Activated B cell treated with CpG ODN at 0.5 μM for 24 hours (primary cell): ENCODE data around the gene RPN2. TPM values are rescaled to one million over a fixed set of nuclear protein-coding genes. Genes with fewer than 3 reads are reported as not detected.

Source experiments
- ATAC-seq: fragments of 200-7000 bp; cut with Tn5 transposase; one replicate; pipeline ENCODE4 v1.10.0; 2021; ENCODE audit warnings: low read depth, mild to moderate bottlenecking, moderate library complexity
- CTCF ChIA-PET: fragments of 350-600 bp; sonication (Branson Sonifier 250); formaldehyde crosslinking; loops from one replicate; lab custom pipeline; 2021; ENCODE audit warnings: antibody characterized with exemption; lab: Charles Lee
- POLR2A ChIA-PET: fragments of 350-600 bp; sonication (Branson Sonifier 250); formaldehyde crosslinking; loops from one replicate; lab custom pipeline; 2021; ENCODE audit warnings: antibody characterized with exemption; lab: Charles Lee
- DNase-seq: peaks from one replicate; pipeline ENCODE4 v3.0.0; 2022
- H3K27ac Mint-ChIP-seq: one replicate; pipeline ENCODE4 v1.8.0; 2020; ENCODE audit warnings: mixed read lengths
- H3K27me3 Mint-ChIP-seq: one replicate; pipeline ENCODE4 v1.8.0; 2021; ENCODE audit warnings: mixed read lengths
- H3K36me3 Mint-ChIP-seq: one replicate; pipeline ENCODE4 v1.8.0; 2021; ENCODE audit warnings: low read depth, mixed read lengths
- H3K4me1 Mint-ChIP-seq: one replicate; pipeline ENCODE4 v1.8.0; 2021; ENCODE audit warnings: mixed read lengths
- H3K4me3 Mint-ChIP-seq: one replicate; pipeline ENCODE4 v1.8.0; 2020; ENCODE audit warnings: mild to moderate bottlenecking, mixed read lengths
- H3K9me3 Mint-ChIP-seq: one replicate; pipeline ENCODE4 v1.8.0; 2020; ENCODE audit warnings: mixed read lengths
- CTCF ChIP-seq: fragments of 200-600 bp; IDR thresholded peaks from one replicate; pipeline ENCODE4 v1.8.0; 2022; ENCODE audit warnings: antibody characterized with exemption, mild to moderate bottlenecking
- intact Hi-C: fragments of 100-400 bp; cut with micrococcal nuclease; formaldehyde crosslinking; loops from one replicate; pipeline ENCODE4 v1.15.1; 2024
- total RNA-seq: library from RNA; stranded (reverse); gene quantifications from 2 replicates; pipeline ENCODE4 v1.2.3, GENCODE V29; 2022

RPN2 gene
- total RNA-seq, 1 donor from 2014 or later, result 106 TPM

DNA sequence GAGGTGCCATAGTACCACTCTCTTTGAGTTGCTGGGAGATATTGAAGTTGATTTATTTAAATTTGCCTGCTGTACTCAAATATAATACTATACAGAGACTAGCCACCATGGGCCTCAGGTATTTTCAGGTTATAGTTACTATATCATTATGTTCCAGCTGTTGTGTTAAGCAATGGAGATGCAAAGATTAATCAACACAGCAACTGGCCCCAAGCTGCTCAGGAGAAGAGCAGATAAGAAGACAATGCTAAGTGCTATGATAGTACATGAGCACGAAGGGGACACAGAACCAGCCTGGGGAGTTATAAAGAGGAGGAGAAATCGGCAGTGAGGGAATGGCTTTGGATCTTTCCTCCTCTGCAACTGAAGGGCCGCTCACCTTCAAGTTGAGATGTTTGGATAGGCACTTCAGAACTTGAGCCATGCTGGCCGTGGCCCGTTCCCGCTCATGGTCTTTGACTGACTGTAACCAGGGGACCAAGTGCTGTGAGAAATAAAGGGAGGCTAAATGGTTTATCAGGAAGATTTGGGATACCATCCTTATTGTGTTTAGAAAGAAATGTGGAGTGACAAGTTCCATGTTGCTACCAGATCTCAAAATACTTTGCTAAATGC, 24.3 kb upstream of the RPN2 start:
- no peak for ATAC-seq
- Mint-ChIP-seq H3K27ac (no peak overlapping the region), H3K36me3 (no peaks in the 10 kb centered on the region), H3K4me1 (no peaks in the 10 kb centered on the region), H3K9me3 (no peaks in the 10 kb centered on the region), H3K27me3 (no peaks in the 10 kb centered on the region), H3K4me3 (no peak overlapping the region)
- CTCF ChIA-PET, result no interaction called here
- DNase-seq, result no peak
- POLR2A ChIA-PET, result interaction anchor here (0.6 kb wide), 1 partner anchor 389 kb away, joined by 3 read pairs; no protein-coding TSS in a partner anchor
- TF ChIP-seq CTCF, result no peak
- intact Hi-C loops, result no loop called here

- TF ChIP-seq CTCF, result no peak
- ATAC-seq, result no peak
- Mint-ChIP-seq H3K27me3 (no peaks in the 10 kb centered on the region), H3K9me3 (no peaks in the 10 kb centered on the region), H3K36me3 (no peaks in the 10 kb centered on the region), H3K4me3 (no peak overlapping the region), H3K27ac (no peak overlapping the region), H3K4me1 (no peaks in the 10 kb centered on the region)
- ChIA-PET POLR2A (no interaction called here), CTCF (no interaction called here)
- intact Hi-C loops, result no loop called here
- DNase-seq, result no peak
Measured at GRCh38 chr20:37155987-37156386, 23.1 kb upstream of the RPN2 start.

DNA sequence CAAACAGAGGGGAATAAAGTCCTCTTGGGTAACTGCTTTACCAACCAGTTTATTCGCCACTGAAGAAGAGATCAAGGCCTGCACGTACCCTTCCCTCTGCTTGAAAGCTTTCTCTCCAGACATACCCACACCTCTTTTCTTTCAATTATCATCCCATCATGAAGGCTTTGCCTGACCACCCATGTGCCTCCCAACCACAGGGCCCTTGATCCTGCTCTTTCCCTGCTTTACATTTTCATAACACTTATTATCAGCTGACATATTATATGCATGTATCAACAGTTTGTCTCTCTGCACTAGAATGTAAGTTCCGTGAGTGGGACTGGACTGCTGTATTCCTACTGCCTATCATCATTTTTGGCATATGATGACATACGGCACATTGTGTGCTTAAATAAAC, 20.9 kb upstream of the RPN2 start:
- DNase-seq, result no peak
- intact Hi-C loops, result no loop called here
- CTCF ChIA-PET, result no interaction called here
- H3K27ac Mint-ChIP-seq, result no peak overlapping the region
- ATAC-seq, result no peak
- no peak overlapping the region for H3K4me3 Mint-ChIP-seq
- no peaks in the 10 kb centered on the region for H3K4me1 Mint-ChIP-seq
- no peaks in the 10 kb centered on the region for H3K9me3 Mint-ChIP-seq
- POLR2A ChIA-PET, result no interaction called here
- no peaks in the 10 kb centered on the region for H3K27me3 Mint-ChIP-seq
- no peak for TF ChIP-seq CTCF
- H3K36me3 Mint-ChIP-seq, result no peaks in the 10 kb centered on the region

DNA sequence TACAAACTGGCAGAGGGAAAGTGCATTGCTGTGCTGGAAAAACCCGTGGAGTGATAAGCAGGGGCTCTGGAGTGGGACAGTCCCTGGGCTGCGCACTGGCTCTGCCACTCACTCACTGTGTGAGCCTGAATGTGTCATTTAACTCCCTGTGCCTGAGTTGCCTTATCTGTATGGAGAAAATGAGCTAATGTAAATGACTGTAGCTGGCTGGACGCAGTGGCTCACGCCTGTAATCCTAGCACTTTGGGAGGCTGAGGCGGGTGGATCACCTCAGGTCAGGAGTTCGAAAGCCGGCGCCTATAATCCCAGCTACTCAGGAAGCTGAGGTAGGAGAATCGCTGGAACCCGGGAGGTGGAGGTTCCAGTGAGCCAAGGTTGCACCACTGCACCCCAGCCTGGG, 18.4 kb upstream of the RPN2 start:
- ChIA-PET POLR2A (no interaction called here), CTCF (interaction anchor here (0.8 kb wide), 1 partner anchor 31 kb away, joined by 3 read pairs; no protein-coding TSS in a partner anchor)
- Mint-ChIP-seq H3K36me3 (no peaks in the 10 kb centered on the region), H3K9me3 (no peaks in the 10 kb centered on the region), H3K27ac (no peak overlapping the region), H3K27me3 (no peaks in the 10 kb centered on the region), H3K4me1 (no peaks in the 10 kb centered on the region), H3K4me3 (no peak overlapping the region)
- intact Hi-C loops, result no loop called here
- ATAC-seq (no peak), DNase-seq (no peak)
- no peak for TF ChIP-seq CTCF

DNA sequence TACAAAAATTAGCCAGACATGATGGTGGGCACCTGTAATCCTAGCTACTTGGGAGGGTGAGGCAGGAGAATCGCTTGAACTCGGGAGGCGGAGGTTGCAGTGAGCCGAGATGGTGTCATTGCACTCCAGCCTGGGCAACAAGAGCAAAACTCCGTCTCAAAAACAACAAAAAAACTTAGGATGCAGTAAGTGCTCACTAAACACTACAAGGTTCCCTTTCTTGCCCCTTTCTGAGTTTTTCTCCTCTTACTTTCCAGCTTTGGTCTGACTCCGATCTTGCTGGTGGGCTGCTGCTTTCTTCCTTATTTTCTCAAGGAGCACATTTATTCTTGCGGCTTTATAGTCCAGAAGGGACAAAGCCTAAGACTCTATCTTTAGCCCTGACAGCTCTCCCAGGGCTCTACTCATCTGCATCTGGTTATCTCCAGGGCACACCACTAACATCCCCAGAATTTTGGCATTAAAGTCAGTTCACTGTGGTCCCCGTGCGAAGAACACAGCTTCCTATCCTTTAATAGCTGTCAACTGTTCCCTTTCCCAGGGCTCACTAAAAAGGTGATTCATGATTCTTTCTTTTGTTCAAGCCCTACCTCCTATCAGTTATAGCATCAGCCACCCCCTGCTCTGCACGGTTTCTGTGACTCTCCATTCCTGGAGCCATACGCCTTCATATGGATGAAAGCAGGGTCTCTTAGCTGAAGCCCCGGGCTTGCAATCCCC, 17.1 kb upstream of the RPN2 start:
- no peak for ATAC-seq
- Mint-ChIP-seq H3K36me3 (no peaks in the 10 kb centered on the region), H3K27ac (no peak overlapping the region), H3K27me3 (no peaks in the 10 kb centered on the region), H3K9me3 (no peaks in the 10 kb centered on the region), H3K4me1 (no peaks in the 10 kb centered on the region), H3K4me3 (no peak overlapping the region)
- no peak for TF ChIP-seq CTCF
- CTCF ChIA-PET, result no interaction called here
- POLR2A ChIA-PET, result no interaction called here
- intact Hi-C loops, result no loop called here
- DNase-seq, result no peak
